Measurements from ENCODE around the gene CCDC60.

Gene CCDC60

GRCh38 chr12:119556854-119557253 lies 222.3 kb downstream of the CCDC60 start:
- DNase-seq, result no peak

GRCh38 chr12:119565404-119565803 lies 230.9 kb downstream of the CCDC60 start:
- no peak for DNase-seq

- no peak for DNase-seq
Observed at GRCh38 chr12:119570771-119571170, 236.2 kb downstream of the CCDC60 start.

- DNase-seq, result no peak
Observed at GRCh38 chr12:119573086-119573485, 238.6 kb downstream of the CCDC60 start.

- DNase-seq, result no peak
Observed at GRCh38 chr12:119574255-119574654, 239.7 kb downstream of the CCDC60 start.

- DNase-seq, result no peak
Observed at GRCh38 chr12:119576118-119576810, 241.7 kb downstream of the CCDC60 start.

GRCh38 chr12:119576915-119577314 lies 242.4 kb downstream of the CCDC60 start:
- DNase-seq, result no peak

- DNase-seq, result no peak
Observed at GRCh38 chr12:119578112-119578511, 243.6 kb downstream of the CCDC60 start.

GRCh38 chr12:119589097-119589496 lies 254.6 kb downstream of the CCDC60 start:
- DNase-seq, result no peak

- DNase-seq, result no peak
Observed at GRCh38 chr12:119589634-119590033, 255.1 kb downstream of the CCDC60 start.

Measured in right hindlimb (tissue), 1 donor.